RKO (cell line): ENCODE data around the gene CIBAR2.
"Not testable (repeated sequence)": the region's sequence is repeated elsewhere in the genome, so short reads cannot be mapped to it uniquely, and the experiment has no call there.

ENCODE experiments used
- DNase-seq: peaks from one replicate; pipeline ENCODE4 v3.0.0-alpha.2; 2016; ENCODE audit warnings: low spot score

The CIBAR2 gene

DNA sequence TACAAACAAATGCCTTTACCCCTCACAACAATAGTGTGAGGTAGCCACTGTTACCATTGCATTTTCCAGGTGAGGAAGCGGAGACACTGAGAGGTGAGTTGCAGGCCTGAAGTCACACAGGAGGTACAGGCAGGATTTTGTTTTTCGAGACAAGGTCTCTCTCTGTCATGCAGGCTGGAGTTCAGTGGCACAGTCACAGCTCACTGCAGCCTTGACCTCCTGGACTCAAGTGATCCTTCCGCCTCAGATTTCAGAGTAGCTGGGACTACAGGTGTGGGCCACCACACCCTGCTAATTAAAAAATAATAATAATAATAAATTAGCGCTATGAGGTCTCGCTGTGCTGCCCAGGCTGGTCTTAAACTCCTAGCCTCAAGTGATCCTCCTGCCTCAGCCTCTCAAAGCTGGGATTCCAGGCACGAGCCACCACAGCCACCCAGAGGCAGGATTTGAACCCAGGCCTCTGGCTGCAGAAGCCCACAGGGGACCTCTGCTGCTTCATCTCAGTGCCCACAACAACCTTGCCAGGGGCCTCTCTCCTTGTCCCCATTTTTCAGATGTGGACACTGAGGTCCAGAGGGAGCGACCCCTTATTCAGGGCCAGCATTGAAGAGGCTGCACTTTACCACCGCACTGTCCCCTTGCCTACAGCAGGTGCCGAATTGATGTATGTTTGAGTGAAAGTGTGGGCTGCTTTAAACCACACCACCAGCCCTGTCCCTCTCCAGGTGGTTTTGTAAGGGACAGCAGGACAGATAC, 16.0 kb upstream of the CIBAR2 start:
- DNase-seq: no peak

DNA sequence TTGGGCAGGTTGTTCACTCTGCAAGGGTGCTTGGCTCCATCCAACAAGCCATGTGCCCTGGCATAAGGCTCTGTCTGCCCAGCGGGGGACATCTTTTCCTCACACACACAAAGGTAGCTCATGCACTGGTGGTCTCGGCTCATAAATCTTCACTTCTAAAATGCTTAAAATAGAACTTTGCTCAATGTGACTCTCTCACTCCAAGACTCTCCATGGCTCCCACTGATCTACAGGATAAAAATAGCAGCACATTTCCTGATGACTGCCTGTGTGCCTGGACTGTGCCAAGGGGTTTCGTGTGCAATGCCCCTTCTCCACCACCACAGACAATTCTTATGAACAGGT, 15.1 kb upstream of the CIBAR2 start:
- DNase-seq: no peak

DNA sequence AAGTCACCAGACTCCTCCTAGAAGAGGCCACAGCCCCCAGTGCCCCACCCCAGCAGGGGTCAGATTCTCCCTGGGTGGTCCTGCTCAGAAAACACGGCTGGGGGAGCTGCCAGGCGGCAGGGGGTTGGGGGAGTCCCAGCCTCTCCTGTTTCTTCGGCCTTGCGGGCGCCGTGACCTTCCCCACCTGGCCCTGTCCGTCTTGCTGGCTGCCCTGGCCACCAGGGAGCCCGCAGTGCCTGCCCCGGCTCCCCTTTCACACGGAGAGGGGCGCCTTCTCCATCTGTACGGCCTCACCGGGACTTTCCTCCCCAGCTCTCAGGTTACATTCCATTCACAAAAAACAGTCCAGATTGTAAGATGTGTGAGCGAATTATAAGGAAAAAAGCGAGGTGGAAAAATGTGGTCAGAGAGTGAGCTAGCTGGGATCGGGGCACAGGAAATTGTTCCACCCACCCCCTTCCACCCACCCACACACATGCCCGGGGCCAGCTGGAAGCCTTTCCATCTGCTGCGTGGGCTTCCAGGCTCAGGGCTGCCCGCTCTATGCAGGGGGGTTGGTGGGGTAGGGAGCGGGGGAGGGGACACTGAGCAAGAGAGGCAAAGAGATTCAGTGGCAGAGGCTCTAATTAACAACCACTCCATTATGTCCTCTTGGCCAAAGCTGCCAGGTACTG, 14.6 kb upstream of the CIBAR2 start:
- DNase-seq: no peak

DNA sequence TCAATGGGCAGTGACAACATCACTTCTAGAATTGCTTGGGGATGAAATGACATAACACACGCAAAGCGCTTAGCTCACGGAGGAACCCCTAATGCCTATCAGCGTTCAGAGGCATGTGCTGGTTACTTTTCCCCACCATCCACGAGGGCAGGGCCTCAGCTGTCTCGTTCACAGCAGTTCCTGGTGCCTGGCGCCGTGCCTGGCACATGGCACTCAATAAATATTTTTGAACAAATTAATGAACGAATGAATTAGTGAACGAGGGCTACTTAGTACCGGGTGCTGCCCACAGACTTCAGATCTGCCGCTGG, 14.1 kb upstream of the CIBAR2 start:
- DNase-seq: no peak

DNA sequence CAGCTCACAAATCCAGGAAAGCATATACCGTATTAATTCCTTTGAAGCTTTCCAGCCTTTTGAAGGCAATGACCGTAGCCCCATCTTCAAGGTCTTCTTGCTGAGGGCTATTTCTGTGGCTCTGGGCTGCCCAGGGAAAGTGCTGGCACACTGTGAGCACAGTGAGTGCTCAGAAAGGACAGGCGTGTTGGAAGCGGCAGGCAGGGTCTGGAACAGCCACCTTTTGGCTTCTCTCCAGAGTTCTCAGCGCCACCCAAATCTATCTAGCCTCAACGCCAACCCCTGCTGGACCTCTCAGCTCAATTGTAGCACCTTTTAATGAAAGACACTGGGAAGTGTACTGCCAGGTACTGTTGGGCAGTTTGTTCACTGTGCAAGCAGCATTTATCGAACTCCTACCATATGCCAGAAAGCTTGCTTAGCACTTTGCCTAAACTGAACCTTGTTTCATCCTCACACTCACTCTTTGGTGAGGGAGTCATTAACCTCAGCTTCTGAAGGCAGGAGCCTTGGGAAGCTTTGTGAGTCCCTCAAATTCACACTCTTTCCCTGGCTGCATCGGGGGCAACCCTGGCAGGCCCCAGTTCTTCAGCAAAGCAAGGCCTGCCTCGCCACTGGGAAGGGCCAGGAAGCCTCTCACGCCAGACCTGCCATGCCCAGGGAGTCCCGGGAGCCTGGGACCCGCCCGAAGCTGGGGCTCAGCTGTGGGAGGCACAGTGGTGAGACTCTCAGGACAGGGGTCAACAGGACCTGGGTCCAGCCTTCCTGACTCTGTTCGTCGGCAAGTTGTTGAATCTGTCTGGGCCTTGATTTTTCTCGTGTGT, 13.5 kb upstream of the CIBAR2 start:
- no peak for DNase-seq

DNA sequence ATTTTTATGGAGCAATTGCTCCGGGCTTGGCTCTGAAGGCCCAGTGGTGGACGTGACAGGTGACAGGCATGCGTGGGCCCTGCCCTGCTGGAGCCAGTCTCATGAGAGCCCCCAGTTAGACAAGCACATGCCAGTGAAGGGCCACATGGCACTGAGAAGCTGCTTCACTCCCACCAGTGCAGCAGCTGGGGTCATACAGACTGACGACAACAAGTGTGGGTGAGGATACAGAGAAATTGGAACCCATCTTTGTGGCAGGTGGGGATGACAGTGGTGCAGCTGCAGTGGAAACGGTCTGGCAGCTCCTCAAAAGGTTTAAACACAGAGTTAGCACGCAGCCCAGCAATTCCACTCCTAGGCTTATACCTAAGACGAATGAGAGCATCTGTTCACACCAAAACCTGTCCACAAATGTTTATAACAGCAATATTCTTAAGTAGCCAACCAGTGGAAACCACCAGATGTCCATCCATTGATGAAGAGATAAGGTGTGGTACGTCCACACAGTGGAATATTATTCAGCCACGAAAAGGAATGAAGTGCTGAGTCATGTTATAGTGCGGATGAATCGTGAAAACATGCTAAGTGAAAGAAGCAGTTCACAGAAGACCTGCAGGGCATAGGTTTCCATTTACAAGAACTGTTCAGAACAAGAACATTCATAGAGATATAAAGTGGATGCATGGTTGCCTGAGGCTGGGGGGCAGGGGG, 12.5 kb upstream of the CIBAR2 start:
- no peak for DNase-seq

DNA sequence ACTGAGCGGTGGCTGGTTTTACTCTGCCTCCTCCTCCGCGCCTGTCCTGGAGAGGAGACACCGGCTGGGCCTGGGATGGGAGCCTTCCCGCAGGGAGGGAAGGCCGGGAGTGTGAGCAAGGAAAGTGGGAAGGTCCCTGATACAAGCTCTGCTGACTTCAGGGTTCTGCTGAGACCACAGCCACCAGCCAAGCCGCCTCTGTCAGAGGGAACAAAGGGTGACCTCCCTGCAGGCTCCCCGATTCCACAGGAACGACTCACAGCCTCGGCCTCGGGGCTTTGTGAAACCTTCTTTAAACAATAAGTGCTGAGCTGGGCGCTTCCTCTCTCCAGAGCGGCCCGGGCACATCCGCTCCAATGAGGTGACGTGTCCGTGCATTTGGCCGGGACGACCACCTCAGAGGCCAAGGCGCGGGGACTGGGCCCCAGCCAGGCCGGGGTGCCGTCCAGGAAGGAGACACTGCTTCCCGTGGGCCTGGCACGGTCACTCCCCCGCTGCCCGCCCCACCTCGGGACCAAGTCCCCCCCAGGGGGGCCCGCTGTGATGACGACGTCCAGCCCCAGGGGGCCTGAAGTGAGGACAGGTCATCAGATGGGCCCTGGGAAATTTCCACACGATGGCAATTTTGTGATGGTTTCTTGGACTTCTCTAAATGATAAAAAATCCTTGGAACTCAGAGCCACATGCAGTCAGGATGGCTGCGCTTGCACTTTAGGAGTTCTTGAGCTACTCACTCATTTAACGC, 11.8 kb upstream of the CIBAR2 start:
- DNase-seq: peak; percentile 37

DNA sequence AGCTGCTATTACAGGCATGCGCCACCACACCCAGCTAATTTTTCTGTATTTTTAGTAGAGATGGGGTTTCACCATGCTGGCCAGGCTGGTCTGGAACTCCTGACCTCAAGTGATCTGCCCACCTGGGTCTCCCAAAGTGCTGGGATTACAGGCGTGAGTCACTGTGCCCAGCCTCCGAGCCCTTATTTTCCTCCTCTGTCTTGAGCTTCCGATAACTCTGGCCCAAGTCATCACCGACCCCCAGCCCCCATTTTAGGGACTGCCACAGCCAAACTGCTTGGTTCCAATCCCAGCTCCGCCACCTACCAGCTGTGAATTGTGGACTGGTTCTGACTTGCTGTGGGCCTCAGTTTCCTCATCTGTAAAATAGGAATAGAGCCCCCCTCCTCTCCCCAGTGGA, 11.2 kb upstream of the CIBAR2 start:
- DNase-seq: not testable (repeated sequence)

DNA sequence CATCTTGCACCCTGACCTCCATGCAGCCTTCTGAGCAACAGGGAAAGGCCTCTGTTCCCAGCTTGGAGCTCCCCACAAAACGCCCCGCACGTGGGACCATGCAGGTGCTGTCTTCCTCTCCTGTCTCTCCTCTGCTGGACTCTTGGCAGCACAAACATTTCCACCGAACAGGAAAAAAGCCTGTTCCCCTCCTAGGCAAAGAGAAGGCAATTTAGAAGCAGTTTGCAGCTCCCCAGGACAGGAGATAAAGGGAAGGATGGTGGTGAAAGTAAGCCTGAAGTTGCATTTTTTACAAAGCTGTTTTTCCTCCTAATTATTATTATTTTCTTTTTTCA, 7.7 kb upstream of the CIBAR2 start:
- no peak for DNase-seq

DNA sequence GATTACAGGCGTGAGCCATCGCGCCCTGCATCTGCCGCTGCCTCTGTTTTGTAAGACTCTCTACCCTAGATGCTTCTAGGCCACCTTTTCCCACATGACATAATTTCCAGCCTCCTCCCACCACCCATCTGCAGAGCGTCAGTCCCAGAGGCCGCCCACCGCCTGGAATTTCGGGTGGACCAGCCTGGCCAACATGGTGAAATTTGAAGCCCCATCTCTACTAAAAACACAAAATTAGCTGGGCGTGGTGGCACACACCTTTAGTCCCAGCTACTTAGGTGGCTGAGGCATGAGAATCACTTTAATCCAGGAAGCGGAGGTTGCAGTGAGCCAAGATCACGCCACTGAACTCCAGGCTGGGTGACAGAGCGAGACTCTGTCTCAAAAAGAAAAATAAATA, 5.1 kb upstream of the CIBAR2 start:
- no peak for DNase-seq

DNA sequence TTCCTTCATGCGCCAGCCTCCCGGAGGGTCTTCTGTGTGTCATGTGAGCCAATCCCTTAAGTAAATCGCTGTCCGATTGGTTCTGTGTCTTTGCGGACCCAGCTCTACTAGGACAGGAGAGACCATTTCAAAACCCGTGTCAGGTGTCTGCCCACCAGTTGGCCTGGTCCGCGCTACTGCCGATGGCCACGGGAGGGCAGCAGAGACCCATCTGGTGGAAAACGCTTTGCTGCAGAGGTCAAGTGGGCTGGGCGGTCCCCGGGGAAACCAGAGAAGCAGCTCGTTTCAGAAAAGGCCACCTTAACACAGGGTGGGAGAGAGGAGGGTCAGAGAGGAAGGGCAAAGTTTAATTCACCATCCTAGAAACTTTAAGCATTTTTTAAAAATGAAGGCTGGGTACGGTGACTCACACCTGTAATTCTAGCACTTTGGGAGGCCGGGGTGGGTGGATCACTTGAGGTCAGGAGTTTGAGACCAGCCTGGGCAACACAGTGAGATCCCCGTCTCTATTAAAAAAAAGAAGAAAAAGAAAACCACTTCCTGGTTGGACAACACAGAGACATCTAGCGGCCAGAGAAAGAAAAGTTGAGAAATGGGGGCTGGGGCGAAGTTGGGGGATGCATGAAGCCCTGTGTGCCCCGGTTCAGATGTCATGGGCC, 2.8 kb upstream of the CIBAR2 start:
- DNase-seq: peak; percentile 85

DNA sequence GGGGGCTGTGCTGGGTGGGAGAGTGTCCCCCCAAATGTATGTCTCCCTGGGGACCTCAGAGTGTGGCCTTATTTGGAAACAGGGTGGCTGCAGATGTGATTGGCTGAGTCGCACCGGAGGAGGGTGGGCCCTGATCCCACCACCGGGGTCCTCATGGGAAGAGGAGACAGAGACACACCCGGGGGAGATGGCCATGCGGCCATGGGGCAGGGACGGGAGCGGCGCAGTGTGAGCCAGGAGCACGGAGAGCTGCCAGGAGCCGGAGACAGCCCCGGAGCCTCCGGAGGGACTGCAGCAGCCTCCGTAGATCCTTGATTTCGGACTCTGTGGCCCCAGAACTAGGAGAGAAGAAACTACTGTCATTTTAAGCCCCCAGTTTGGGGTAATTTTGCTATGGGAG, 1.6 kb upstream of the CIBAR2 start:
- no peak for DNase-seq

DNA sequence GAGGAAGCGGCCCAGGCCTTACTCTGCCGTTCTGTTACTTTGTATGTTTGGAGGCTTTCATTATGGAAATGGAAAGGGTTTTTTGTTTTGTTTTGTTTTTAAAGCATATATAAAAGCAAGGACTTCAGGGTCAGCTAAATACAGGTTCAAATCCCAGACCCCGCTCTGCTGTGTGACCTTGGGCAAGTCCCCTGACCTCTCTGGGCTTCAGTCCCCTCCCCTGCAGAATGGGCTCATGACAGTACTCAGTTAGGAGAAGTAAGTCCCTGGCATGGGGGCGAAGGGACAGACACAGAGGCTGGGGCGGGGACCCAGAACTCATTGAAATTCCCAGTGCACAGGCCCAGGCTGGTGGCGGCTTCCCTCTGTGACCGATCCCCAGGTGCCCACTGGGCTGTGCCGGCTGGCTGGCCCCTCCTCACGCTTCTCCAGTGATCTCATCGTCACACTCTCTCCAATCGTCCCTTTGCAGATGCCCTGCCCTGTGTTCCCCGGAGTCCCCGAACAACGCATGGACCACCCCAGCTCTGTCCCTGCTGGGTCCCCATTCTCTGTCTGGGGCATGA, 979 bp upstream of the CIBAR2 start:
- no peak for DNase-seq

DNA sequence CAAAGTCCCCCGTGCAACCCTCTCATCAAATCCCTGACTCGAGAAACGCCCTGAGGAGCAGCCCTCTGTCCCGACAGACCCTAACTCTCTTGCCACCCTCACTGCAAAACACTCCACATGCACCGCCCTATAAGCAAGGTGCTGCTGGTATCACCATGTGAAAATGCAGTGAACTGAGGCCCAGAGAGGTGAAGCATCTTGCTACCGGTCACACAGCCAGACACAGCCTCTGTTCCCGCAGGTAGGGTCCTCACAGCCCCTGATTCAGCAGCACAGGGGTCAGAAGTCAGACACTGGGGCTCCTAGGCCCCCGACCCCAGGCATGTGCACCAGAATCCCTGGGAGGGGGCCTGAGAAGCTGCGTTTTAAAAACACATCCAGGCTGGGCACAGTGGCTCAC, 1.1 kb downstream of the CIBAR2 start:
- no peak for DNase-seq

DNA sequence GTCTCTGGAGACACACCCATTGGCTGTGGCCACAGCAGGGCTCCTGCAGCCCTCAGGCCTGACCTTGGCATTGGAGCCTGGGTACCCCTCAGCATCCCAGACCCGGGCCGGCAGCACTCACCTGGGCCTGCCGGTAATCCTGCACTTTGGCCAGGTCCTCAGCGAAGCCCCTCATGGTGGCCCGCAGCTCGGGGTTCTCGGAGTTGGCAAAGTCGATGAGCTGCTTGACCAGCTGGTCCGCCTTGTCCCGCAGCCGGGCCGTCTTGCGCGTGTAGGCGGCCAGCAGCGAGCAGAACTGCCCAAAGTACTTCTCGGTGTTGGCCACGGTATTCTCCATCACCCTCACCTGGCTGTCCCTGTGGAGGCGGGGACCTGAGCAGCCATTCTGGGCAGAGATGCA, 2.2 kb downstream of the CIBAR2 start:
- DNase-seq: no peak

DNA sequence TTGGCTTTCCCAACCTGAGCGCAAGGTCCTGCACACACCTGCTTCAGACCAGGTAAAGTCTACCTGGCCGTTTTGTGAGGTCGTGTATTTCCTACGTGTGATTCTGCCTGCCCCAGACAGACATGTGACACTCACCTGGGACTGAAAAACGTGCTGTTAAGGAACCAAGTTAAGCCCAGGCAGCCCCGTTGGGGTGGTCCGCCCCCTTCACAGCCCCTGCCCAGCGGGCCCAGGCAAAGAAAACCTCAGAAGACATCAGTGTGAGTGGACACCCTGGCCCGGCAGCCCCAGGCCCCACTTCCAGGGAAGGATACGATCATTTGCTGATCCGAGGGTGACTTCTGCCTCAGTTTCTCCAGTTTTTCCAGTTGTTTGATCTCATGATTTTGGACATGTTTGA, 4.7 kb downstream of the CIBAR2 start:
- DNase-seq: no peak

DNA sequence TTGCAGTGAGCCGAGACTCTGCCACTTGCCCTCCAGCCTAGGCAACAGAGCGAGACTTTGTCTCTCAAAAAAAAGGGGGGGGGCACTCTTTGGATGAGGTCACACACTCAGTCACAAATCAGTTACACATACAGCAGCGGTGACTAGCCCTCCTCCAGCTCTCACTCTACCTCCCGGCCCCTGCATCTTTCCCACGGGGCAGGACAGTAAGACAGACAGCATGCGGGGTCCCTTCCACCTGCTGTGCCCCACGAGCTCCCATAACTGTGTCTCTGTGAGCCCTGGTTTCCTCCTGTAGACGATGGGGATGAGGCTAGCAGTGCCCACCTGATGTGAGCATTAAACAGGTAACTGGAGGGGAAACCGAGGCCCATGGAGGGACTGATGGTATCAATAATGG, 5.2 kb downstream of the CIBAR2 start:
- DNase-seq: peak; percentile 18

DNA sequence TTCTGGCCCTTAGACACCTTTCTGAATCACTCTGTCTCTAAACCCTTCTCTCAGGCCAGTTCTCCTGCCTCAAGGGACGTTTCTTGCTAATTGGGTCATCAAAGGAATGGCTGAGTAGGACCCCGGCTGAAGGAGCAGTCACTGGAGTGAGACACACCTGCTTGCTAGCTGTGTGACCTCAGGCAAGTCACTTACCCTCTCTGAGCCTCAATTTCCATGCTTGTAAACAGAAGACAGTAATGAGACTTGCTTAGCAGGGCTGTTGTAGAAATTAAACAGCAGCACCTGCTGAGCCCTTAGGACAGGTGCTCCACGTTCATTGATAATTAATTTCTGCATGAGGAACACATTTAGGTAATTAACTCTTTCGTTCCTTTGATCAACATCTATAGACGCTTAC, 6.8 kb downstream of the CIBAR2 start:
- DNase-seq: no peak

DNA sequence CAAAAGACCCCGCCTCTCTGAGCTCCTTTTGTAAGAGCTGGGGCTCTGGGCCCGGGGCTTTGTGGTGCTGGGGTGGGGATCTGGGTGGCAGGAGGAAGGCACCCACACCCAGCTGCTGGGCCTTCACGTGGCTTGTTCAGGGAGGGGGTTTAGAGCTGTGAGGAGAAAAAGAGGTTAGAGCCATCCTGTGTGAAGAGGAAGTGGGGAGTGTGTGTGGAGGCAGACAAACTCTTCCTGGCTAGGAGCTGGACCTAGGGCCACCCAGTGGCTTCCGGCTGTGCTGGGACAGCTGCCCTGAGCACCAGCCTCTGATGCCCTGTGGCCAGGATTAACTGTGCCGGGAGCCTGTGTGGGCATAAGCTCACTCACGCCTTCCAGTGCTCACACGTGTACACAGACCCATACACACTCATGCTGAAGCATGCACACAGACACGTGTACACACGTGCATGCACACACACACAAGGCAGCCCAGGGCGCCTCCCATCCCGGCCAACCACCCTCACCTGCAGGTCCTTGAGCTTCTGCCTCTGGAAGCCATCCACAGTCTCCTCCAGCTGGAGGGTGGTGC, 7.4 kb downstream of the CIBAR2 start:
- DNase-seq: no peak

DNA sequence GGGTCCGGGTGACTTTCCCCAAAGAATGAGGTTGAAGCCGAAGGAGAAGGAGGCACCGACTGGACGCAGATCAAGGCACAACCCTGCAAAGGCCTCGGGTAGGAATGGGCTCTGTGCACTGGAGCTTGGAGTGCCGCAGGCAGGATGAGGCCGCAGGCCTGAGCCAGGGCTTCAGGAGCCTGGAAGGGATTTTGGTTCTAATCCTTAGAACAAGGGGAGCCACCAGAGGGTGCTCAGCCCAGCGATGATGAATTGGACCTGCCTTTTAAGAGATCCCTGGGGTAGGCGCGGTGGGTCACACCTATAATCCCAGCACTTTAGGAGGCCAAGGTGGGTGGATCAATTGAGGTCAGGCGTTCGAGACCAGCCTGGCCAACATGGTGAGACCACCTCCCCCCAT, 8.1 kb downstream of the CIBAR2 start:
- DNase-seq: no peak
